ENCODE measurements around the gene HSPA4.
"Not testable (repeated sequence)": the region's sequence is repeated elsewhere in the genome, so short reads cannot be mapped to it uniquely, and the experiment has no call there.

Gene HSPA4

DNA sequence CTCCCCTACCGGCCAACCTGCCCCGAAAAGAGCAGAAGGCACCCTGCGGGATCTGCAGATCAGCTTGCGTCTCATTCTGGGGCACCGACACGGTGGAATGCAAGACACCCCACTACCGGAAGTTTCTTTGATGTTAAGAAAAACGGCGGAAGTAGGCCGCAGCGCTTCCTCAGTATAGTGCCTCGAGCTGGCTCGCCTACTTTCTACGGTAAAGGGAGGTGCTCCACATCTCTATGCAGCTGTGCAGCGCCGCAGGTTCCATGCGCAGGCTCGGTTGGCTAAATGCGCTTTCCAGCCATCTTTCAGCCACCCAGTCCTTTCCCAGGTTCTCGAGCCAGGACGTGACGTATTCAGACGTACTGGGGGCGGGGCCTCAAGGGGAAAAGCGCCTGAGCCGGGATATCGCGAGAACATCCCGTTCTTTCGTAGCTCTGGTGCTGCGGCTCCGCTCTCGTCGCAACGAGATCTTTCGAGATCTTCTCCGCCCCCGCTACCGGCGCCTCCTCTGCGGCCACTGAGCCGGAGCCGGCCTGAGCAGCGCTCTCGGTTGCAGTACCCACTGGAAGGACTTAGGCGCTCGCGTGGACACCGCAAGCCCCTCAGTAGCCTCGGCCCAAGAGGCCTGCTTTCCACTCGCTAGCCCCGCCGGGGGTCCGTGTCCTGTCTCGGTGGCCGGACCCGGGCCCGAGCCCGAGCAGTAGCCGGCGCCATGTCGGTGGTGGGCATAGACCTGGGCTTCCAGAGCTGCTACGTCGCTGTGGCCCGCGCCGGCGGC lies at the start of gene HSPA4:
HSPA4 (plus strand) TSS at position 472 of the 775 bp plus-strand sequence; CDS start at position 710, 238 bp downstream.
- in situ Hi-C loops (cut with MboI; ENCODE audit: low sequenced_read_pairs), result no loop called here

- in situ Hi-C loops (cut with MboI; ENCODE audit: low sequenced_read_pairs), result no loop called here
Measured at GRCh38 chr5:133006653-133007052, 45.2 kb upstream of the HSPA4 start.

GRCh38 chr5:133008455-133008854 lies 43.4 kb upstream of the HSPA4 start:
- in situ Hi-C loops (cut with MboI; ENCODE audit: low sequenced_read_pairs), result not testable (repeated sequence)

- in situ Hi-C loops (cut with MboI; ENCODE audit: low sequenced_read_pairs), result no loop called here
Measured at GRCh38 chr5:133015466-133015865, 36.3 kb upstream of the HSPA4 start.

GRCh38 chr5:133017964-133018363 lies 33.8 kb upstream of the HSPA4 start:
- in situ Hi-C loops (cut with MboI; ENCODE audit: low sequenced_read_pairs), result no loop called here

DNA sequence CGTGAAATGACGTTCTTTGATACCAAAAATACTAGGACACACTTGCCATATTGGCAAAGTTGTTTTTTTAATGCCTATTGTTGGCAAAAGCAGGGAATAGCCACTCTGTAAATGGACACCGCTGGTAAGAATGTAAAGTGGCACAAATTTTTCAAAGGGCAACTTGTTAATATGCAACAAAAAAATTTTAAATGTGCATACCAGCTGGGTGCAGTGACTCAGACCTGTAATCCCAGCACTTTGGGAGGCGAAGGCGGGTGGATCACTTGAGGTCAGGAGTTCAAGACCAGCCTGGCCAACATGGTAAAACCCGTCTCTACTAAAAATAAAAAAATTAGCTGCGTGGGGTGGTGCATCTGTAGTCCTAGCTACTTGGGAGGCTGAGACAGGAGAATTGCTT lies 32.3 kb upstream of the HSPA4 start:
- in situ Hi-C loops (cut with MboI; ENCODE audit: low sequenced_read_pairs), result not testable (repeated sequence)

- in situ Hi-C loops (cut with MboI; ENCODE audit: low sequenced_read_pairs), result no loop called here
Measured at GRCh38 chr5:133025804-133026663, 25.8 kb upstream of the HSPA4 start, which contains the start of gene ZCCHC10. TSS of gene ZCCHC10 (minus strand) at chr5:133026549. CDS start at chr5:133026537, 12 bp downstream.

GRCh38 chr5:133026664-133027153 lies 25.1 kb upstream of the HSPA4 start:
- in situ Hi-C loops (cut with MboI; ENCODE audit: low sequenced_read_pairs), result no loop called here

- in situ Hi-C loops (cut with MboI; ENCODE audit: low sequenced_read_pairs), result no loop called here
Measured at GRCh38 chr5:133029416-133029815, 22.4 kb upstream of the HSPA4 start.

- in situ Hi-C loops (cut with MboI; ENCODE audit: low sequenced_read_pairs), result no loop called here
Measured at GRCh38 chr5:133030343-133031005, 21.3 kb upstream of the HSPA4 start.

DNA sequence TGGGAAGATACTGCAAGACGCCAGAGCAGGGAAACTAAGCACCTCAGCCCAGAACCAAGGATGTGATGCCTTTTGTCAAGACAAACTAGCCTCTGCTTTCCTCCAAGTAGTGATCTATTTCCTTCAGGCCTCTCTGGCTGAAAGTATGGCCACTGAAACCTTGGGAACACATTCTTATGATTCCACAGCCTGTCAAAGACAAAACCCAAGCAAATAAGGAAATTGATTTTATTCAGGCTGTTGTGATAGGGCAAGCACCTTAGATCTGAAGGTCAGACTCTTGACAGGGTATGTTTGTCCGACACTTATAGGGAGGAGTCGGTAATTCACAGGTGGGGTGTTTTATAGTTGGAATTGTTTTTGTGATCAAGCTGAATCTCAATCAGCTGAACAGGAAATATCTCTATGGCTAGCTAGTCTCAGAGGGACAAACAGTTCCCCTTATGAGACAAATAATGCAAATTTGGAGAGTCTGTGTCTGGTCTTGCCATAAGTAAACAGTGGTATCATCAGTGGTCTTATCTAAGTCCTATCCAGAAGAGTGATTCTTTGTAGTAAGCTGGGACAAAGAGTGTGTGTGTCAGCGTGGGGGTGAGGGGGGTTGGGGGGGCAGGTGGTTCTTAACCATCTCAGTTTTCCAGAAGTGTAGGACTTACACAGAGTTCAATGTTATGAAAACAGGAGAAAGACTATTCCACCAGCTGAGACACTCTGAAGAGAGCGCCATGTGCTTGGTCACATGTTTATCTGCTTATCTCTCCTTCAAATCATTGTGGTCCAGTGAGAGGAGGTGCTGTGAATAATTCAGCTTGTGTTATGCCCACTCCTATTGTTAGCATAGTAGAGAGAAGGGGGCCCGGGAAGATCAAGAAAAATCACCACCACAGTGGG lies 18.7 kb upstream of the HSPA4 start:
- in situ Hi-C loops (cut with MboI; ENCODE audit: low sequenced_read_pairs), result no loop called here

DNA sequence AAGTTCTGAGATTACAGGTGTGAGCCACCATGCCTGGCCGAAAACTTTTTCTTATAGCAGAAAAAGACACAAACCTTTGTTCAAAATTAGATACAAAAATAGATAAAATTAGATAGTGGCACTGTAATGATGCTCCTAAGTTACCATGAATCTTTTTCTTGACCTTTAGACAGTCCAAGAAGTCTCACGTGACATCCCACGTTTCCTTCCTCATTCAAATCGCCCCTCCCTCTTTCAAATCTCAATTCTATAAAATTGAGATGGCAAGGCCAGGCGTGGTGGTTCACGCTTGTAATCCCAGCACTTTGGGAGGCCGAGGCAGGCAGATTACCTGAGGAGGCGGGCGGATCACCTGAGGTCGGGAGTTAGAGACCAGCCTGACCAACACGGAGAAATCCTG lies 17.7 kb upstream of the HSPA4 start:
- in situ Hi-C loops (cut with MboI; ENCODE audit: low sequenced_read_pairs), result no loop called here

DNA sequence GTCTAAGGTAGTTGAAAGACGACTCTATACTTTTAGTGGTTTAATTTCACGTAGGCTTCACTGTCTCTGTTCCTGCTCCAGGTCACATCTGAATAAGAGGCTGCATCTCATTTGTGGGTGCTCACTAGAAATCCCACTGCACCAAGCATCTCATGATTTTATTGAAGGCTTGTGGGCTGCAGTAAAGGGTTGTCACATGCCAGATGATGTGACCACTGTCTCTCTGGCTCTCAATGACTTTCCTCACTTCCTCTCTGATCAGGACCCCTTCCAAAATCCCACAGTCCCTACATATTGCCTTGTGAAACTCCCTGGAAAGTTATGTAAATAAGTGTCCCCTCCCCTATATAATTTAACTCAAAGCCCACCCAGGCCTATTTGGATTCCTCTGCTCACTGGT lies 16.6 kb upstream of the HSPA4 start:
- in situ Hi-C loops (cut with MboI; ENCODE audit: low sequenced_read_pairs), result no loop called here

GRCh38 chr5:133036677-133037076 lies 15.1 kb upstream of the HSPA4 start:
- in situ Hi-C loops (cut with MboI; ENCODE audit: low sequenced_read_pairs), result not testable (repeated sequence)

- in situ Hi-C loops (cut with MboI; ENCODE audit: low sequenced_read_pairs), result no loop called here
Measured at GRCh38 chr5:133041157-133041784, 10.5 kb upstream of the HSPA4 start.

GRCh38 chr5:133041910-133042309 lies 9.9 kb upstream of the HSPA4 start:
- in situ Hi-C loops (cut with MboI; ENCODE audit: low sequenced_read_pairs), result no loop called here

DNA sequence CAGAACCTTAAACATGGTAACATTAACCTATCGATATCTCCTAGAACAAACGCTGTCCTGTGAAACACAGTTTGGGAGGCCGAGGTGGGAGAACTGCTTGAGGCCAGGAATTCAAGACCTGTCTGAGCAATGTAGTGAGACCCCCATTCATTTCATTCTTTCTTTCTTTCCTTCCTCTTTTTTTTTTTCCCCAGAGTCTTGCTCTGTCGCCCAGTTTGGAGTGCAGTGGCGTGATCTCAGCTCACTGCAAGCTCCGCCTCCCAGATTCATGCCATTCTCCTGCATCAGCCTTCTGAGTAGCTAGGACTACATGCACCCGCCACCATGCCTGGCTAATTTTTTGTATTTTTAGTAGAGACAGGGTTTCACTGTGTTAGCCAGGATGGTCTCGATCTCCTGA lies 5.3 kb upstream of the HSPA4 start:
- in situ Hi-C loops (cut with MboI; ENCODE audit: low sequenced_read_pairs), result not testable (repeated sequence)

DNA sequence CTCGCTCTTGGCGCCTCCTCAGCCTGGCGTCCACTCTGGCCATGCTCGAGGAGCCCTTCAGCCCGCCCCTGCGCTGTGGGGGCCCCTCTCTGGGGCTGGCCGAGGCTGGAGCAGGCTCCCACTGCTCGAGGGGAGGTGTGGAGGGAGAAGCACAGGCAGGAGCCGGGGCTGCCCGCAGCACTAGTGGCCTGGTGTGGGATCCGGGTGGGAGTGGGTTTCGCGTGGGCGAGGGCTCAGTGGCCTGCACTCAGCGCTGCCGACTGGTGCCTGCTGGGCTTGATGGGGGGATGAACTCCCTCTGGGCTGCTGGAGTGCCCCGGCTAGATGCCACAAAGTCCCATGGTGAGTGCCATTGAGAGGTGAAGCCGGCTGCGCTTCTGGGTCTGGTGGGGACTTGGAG lies 4.4 kb upstream of the HSPA4 start:
- in situ Hi-C loops (cut with MboI; ENCODE audit: low sequenced_read_pairs), result no loop called here

DNA sequence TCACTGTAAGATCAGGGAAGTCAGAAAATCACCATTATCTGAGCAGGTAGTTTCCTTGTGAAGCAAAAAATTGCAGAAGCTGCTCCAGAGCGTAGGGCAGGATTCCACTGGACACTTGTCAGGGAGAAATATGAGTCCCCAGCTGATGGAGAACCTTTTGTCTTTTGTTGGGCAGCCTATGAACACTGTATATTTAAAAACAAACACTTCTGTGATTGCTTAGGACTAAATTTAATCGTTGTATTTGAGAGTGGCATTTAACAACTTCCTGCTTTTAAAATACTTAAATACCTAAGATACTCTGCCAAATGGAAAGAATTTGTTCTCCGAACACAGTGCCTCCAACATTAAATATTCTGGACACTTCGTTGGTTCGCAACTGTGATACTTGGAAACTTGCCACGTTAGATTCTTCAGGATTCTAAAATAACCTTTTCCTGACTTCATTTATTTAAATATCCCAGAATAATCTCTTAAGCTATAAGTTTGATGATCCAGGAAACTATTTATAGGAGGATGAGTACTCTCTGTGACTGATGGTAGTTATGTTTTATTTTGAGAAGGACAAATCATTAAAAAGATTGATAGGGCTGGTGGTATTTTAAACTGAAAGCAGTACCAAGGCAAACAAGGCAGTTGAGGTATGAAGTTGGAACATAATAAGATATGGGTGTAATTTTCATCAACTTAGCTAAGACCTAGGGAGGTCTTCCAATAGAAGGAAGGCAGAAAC lies 2.7 kb upstream of the HSPA4 start:
- in situ Hi-C loops (cut with MboI; ENCODE audit: low sequenced_read_pairs), result no loop called here
